ENCODE results near the gene GHDC.
A peak's percentile ranks its signal among the peaks of the same experiment; 100 is the strongest.

GHDC gene

GRCh38 chr17:42181851-42182207 lies 12.5 kb downstream of the GHDC start:
- no peak for TF ChIP-seq FOXP2 (optimal IDR thresholded peaks at IDR 0.05; ENCODE audit: control extremely low read depth, extremely low read length, insufficient read depth)
- no peak for TF ChIP-seq EZH2 (IDR thresholded peaks at IDR 0.05)
- no peak for TF ChIP-seq POLR2AphosphoS5 (IDR thresholded peaks at IDR 0.05; ENCODE audit: borderline replicate concordance, low read depth, low read length)
- Histone ChIP-seq H3K9ac (ENCODE audit: insufficient read length) (no peak overlapping the region), H3K4me3 (no peak overlapping the region), H3K9me3 (ENCODE audit: low read depth, low read length) (no peaks in the 10 kb centered on the region), H3K36me3 (ENCODE audit: insufficient read depth, low read length) (no peaks in the 10 kb centered on the region), H3K27ac (no peak overlapping the region)
- DNase-seq (ENCODE audit: low read depth, low spot score): no peak

GRCh38 chr17:42180922-42181850 lies 13.1 kb downstream of the GHDC start, which contains the start of gene KCNH4:
Gene KCNH4 (minus strand): TSS chr17:42181142. CDS start chr17:42180945, 197 bp downstream.
- Histone ChIP-seq H3K4me3 (peak within 1 kb of the TSS; percentile 75), H3K9ac (ENCODE audit: insufficient read length) (no peak within 1 kb of the TSS), H3K9me3 (ENCODE audit: low read depth, low read length) (no peaks in the 10 kb centered on the region), H3K36me3 (ENCODE audit: insufficient read depth, low read length) (no peaks in the 10 kb centered on the region), H3K27ac (no peak within 1 kb of the TSS)
- DNase-seq (ENCODE audit: low read depth, low spot score): no peak
- no peak for TF ChIP-seq FOXP2 (optimal IDR thresholded peaks at IDR 0.05; ENCODE audit: control extremely low read depth, extremely low read length, insufficient read depth)
- TF ChIP-seq EZH2 (IDR thresholded peaks at IDR 0.05): no peak
- no peak for TF ChIP-seq POLR2AphosphoS5 (IDR thresholded peaks at IDR 0.05; ENCODE audit: borderline replicate concordance, low read depth, low read length)

GRCh38 chr17:42180411-42180921 lies 13.8 kb downstream of the GHDC start:
- no peaks in the 10 kb centered on the region for H3K9me3 ChIP-seq (ENCODE audit: low read depth, low read length)
- H3K4me3 ChIP-seq: peak overlapping the region; percentile 75
- no peak overlapping the region for H3K27ac ChIP-seq
- no peaks in the 10 kb centered on the region for H3K36me3 ChIP-seq (ENCODE audit: insufficient read depth, low read length)
- H3K9ac ChIP-seq (ENCODE audit: insufficient read length): no peak overlapping the region
- no peak for DNase-seq (ENCODE audit: low read depth, low spot score)
- TF ChIP-seq POLR2AphosphoS5 (IDR thresholded peaks at IDR 0.05; ENCODE audit: borderline replicate concordance, low read depth, low read length): no peak
- no peak for TF ChIP-seq EZH2 (IDR thresholded peaks at IDR 0.05)
- no peak for TF ChIP-seq FOXP2 (optimal IDR thresholded peaks at IDR 0.05; ENCODE audit: control extremely low read depth, extremely low read length, insufficient read depth)

GRCh38 chr17:42179911-42180410 lies 14.3 kb downstream of the GHDC start:
- Histone ChIP-seq H3K9me3 (ENCODE audit: low read depth, low read length) (no peaks in the 10 kb centered on the region), H3K4me3 (peak overlapping the region; percentile 75; the same call in 1 of the 2 replicates), H3K36me3 (ENCODE audit: insufficient read depth, low read length) (no peaks in the 10 kb centered on the region), H3K27ac (no peak overlapping the region), H3K9ac (ENCODE audit: insufficient read length) (no peak overlapping the region)
- DNase-seq (ENCODE audit: low read depth, low spot score): no peak
- no peak for TF ChIP-seq POLR2AphosphoS5 (IDR thresholded peaks at IDR 0.05; ENCODE audit: borderline replicate concordance, low read depth, low read length)

GRCh38 chr17:42179335-42179734 lies 15.0 kb downstream of the GHDC start:
- Histone ChIP-seq H3K9me3 (ENCODE audit: low read depth, low read length) (no peaks in the 10 kb centered on the region), H3K9ac (ENCODE audit: insufficient read length) (no peak overlapping the region), H3K27ac (no peak overlapping the region), H3K4me3 (no peak overlapping the region), H3K36me3 (ENCODE audit: insufficient read depth, low read length) (no peaks in the 10 kb centered on the region)
- no peak for TF ChIP-seq FOXP2 (optimal IDR thresholded peaks at IDR 0.05; ENCODE audit: control extremely low read depth, extremely low read length, insufficient read depth)
- TF ChIP-seq POLR2AphosphoS5 (IDR thresholded peaks at IDR 0.05; ENCODE audit: borderline replicate concordance, low read depth, low read length): no peak
- TF ChIP-seq EZH2 (IDR thresholded peaks at IDR 0.05): no peak
- DNase-seq (ENCODE audit: low read depth, low spot score): no peak

GRCh38 chr17:42178817-42179216 lies 15.5 kb downstream of the GHDC start:
- no peak overlapping the region for H3K27ac ChIP-seq
- no peak overlapping the region for H3K4me3 ChIP-seq
- no peak for DNase-seq (ENCODE audit: low read depth, low spot score)
- TF ChIP-seq POLR2AphosphoS5 (IDR thresholded peaks at IDR 0.05; ENCODE audit: borderline replicate concordance, low read depth, low read length) (no peak), FOXP2 (optimal IDR thresholded peaks at IDR 0.05; ENCODE audit: control extremely low read depth, extremely low read length, insufficient read depth) (no peak), EZH2 (IDR thresholded peaks at IDR 0.05) (no peak)
- no peak overlapping the region for H3K9ac ChIP-seq (ENCODE audit: insufficient read length)
- no peaks in the 10 kb centered on the region for H3K9me3 ChIP-seq (ENCODE audit: low read depth, low read length)
- no peaks in the 10 kb centered on the region for H3K36me3 ChIP-seq (ENCODE audit: insufficient read depth, low read length)

- H3K27ac ChIP-seq: no peak overlapping the region
- no peak for DNase-seq (ENCODE audit: low read depth, low spot score)
- H3K9ac ChIP-seq (ENCODE audit: insufficient read length): no peak overlapping the region
- no peaks in the 10 kb centered on the region for H3K9me3 ChIP-seq (ENCODE audit: low read depth, low read length)
- no peak for TF ChIP-seq FOXP2 (optimal IDR thresholded peaks at IDR 0.05; ENCODE audit: control extremely low read depth, extremely low read length, insufficient read depth)
- TF ChIP-seq EZH2 (IDR thresholded peaks at IDR 0.05): no peak
- TF ChIP-seq POLR2AphosphoS5 (IDR thresholded peaks at IDR 0.05; ENCODE audit: borderline replicate concordance, low read depth, low read length): no peak
- no peak overlapping the region for H3K4me3 ChIP-seq
- H3K36me3 ChIP-seq (ENCODE audit: insufficient read depth, low read length): no peaks in the 10 kb centered on the region
Measured at GRCh38 chr17:42177684-42178083, 16.6 kb downstream of the GHDC start.

- Histone ChIP-seq H3K9ac (ENCODE audit: insufficient read length) (no peak overlapping the region), H3K36me3 (ENCODE audit: insufficient read depth, low read length) (no peaks in the 10 kb centered on the region), H3K4me3 (no peak overlapping the region), H3K27ac (no peak overlapping the region), H3K9me3 (ENCODE audit: low read depth, low read length) (no peaks in the 10 kb centered on the region)
- TF ChIP-seq FOXP2 (optimal IDR thresholded peaks at IDR 0.05; ENCODE audit: control extremely low read depth, extremely low read length, insufficient read depth) (no peak), POLR2AphosphoS5 (IDR thresholded peaks at IDR 0.05; ENCODE audit: borderline replicate concordance, low read depth, low read length) (no peak), EZH2 (IDR thresholded peaks at IDR 0.05) (no peak)
- no peak for DNase-seq (ENCODE audit: low read depth, low spot score)
Measured at GRCh38 chr17:42174126-42174783, 20.0 kb downstream of the GHDC start.

Measured in SK-N-MC (cell line).